GM19328 (cell line): ENCODE measurements around the gene SPATS2L.
"Not testable (repeated sequence)": the region's sequence is repeated elsewhere in the genome, so short reads cannot be mapped to it uniquely, and the experiment has no call there.

Experiments used
- ATAC-seq: cut with Tn5 transposase; IDR thresholded peaks from one replicate; pipeline ENCODE4 v1.9.1; 2021; ENCODE audit warnings: mild to moderate bottlenecking, moderate library complexity; ENCODE audit not compliant: unreplicated experiment

The SPATS2L gene

DNA sequence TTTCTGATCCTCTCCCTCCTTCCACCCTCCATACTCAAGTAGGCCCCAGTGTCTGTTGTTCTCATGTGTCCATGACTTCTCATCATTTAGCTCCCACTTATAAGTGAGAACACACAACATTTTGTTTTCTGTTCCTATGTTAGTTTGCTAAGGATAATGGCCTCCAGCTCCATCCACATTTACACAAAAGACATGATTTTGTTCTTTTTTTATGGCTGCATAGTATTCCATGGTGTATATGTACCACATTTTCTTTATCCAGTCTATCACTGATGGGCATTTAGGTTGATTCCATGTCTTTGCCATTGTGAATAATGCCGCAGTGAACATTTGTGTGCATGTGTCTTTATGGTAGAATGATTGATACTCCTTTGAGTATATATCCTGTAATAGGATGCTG is 37.7 kb downstream of the SPATS2L start:
- not testable (repeated sequence) for ATAC-seq

DNA sequence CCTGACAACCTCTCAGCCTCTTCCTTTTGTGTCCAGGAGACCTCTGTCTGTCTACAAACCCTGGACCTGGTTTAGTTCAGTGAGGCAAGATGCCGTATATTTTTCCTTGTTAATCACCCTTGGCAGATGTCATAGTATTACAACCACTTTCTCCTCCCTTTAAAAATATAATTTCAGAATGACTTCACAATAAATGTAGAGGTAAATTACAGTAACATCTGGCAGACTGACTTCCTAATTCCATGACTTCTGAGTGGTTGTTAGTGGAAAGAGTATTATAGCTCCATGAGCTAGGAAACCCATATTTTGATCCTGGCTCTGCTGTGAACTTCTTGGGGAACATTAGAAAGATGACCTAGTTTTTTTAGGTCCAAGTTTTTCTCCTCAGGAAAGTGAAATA is 39.5 kb downstream of the SPATS2L start:
- ATAC-seq = no peak

DNA sequence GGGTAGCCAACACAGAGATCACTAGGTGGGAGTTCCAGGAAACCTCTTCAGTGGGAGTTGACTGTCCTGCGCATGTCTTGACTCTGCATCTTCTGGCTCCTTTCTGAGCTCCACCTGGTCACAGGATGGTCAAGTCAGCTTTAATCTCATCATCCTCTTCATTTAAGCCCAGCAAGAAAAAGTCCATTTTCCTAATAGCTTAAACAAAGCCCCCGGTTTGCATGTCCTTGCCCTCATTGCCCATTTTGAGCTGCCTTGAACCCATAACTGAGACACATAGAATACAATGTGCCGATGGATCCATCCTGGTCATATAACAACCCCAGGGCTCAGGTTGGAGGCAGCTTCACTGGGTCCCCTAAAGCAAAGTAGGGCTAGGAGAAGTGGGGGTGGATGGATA is 40.8 kb downstream of the SPATS2L start:
- no peak for ATAC-seq

DNA sequence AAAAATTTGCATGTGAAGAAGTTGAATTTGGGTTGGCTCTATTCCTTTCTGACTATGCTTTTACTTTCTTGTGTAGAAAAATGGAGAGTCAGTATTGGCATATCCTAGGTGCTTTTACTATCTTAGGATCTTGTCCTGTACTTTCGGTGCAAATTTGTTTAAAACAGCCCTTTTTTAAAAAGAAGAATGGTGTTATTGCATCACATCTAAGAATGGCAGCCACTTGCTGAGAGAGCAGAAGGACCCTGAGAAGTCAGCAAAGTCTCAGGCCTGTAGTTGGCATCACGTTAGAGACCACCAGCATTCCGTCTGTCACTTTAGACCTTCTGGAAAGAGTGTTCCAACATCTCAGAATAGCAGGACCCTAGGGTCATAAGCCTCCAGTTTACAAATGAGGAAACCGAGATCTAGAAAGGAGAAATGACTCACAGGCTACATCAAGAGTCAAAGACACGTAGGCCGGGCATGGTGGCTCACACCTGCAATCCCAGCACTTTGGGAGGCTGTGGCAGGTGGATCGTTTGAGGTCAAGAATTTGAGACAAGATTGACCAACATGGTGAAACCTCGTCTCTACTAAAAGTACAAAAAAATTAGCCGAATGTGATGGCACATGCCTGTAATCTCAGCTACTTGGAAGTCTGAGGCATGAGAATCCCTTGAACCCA is 42.5 kb downstream of the SPATS2L start:
- ATAC-seq = no peak

DNA sequence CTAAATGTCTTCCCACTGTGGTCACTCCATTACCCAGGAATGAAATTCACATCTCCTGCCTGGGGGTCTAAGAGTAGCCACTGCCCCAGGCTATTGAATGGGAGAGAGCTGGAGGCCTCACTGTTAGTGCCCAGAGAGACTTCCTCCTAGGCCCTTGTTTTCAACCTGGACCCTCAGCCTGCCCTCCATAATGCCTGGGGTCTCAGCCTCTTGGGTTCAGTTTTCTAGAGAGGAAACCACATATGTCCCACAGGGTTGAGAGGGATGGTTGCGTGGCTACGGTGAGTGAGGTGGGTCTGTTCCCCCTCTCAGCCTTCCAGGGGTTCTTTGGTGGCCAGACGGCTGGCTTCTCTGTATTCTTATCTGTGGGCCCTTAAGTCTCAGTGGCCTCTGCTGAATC is 43.4 kb downstream of the SPATS2L start:
- ATAC-seq = no peak

DNA sequence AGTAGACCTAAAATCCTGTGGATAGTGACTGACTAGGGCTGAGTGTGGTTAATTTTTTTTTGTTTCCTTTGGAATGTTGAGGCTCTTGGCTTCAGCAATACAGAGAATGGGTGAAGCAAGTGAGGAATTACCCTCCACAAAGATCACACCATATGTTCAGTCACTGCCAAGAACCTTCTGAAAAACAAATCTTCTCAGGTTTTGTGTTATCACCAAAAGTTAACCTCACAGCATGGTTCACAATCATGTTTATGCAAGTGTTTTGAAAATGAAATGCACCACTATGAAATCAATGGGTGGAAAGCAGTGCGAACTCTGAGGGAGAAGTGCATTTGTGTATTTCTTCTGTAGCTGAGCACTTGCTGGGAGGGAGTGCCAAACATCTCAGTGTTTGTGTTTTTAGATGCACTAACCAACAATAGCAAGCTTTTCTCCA is 44.4 kb downstream of the SPATS2L start:
- ATAC-seq = no peak

DNA sequence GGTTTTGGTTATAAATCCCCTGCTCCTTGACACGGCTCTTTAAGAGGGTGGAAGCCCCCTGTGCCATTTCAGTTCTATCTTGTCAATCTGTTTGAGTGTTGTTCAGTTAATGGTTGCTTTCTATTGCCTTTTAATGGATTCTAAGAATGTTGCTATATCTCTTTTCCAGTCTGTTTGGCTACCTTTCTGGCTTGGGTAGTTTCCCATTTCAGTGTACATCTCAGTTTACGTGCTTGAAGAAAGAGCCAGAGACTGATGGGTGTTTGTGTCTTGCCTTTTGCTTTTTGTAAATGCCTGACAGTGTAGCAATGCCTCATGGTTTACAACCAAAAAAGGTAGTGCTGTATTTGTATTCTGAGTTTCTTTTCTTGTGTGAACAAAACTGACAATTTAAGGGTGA is 45.3 kb downstream of the SPATS2L start:
- no peak for ATAC-seq

DNA sequence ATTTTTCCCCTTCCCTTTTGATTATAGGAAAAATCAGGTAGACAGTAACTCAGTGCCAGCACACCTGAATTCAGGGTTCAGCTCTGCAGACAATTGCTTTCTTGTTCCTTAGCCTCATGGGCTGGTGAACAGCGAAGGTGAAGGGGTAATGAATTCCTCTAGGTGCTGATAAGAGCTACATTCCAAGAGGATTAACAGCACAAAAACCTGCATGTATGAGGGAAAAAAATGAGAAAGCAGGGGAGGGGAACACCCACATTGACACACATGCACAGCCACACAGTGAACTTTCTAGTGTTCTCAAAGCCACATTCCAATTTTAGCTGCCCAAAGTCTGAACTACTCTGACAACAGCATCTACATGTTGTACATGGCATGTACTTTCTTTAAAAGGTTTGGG is 46.1 kb downstream of the SPATS2L start:
- no peak for ATAC-seq

DNA sequence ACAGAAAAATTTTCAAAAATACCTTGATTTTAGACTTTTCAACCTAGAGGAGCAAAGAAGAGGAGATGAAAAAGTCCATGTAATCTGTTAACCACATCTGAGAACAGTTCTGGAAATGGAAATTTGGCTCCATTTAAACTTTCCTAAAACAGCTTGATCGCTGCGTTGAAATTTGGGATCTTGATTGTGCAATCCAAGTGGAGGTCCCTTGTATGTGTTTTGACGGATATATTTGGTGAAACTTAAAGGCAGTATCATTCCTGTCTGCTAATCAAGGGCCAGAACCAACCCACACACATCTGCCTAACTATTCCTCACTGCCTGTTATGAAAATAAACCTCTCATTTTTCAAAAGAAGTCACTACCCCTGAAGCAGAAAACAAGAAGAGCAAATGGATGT is 46.6 kb downstream of the SPATS2L start:
- ATAC-seq = no peak

DNA sequence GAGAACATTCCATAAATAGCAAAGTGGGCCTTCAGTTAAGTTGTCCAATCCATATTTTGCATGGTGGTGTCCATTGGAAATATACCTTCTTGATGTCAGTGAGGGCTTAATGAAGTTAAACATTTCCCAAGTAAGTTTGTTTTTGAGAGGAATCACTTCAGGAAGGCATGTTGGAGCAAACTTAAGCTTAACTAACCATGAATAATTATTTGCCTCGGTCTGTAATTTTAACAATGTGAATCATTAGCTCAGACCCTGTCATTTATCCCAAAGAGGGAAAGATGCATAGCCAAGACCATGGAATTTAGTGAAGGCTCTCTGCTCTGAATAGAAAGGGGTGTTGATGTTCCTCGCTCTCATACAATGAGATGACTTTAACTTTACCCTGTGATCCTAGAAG is 47.4 kb downstream of the SPATS2L start:
- no peak for ATAC-seq

DNA sequence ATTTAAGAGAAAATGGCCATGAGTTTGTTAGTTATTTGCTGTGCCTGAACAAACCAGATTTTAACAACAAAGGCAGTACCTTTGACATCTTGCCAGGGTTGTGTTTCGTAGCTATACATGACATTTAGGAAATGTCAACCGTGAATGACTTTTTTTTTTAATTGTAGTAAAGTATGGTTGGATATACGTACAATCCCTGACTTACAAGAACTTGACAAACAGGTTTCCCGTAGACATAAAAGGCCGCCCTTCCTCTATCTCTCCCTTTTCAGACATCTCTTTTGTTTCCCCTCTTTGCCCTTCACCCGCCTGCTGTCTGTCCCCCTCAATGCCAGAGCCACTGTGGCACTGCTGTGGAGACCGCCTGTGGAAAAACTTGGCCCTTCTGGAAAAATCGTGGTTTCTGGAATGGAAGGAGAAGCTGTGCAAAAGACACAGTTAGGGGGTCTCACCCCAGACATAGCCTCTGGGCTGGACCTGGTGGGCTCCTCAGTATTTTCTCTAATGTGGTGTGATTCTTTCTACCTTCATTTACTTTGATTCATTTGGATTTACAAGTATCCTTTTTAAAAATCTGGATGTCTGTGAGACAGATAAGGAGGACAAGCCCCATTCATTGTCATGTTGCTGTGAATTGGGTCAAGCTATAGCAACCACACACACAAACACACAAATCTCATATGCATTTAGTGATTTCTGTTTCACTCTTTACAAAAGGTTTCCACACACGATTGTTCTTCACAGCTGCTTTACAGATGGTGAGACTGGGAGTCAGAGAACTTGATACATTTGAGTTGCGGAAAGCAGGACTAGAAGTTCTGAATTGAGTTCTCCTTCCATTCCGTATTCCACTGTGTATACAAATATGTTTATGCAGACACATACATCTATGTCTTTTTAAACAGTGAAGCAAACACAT is 48.6 kb downstream of the SPATS2L start:
- ATAC-seq = no peak

DNA sequence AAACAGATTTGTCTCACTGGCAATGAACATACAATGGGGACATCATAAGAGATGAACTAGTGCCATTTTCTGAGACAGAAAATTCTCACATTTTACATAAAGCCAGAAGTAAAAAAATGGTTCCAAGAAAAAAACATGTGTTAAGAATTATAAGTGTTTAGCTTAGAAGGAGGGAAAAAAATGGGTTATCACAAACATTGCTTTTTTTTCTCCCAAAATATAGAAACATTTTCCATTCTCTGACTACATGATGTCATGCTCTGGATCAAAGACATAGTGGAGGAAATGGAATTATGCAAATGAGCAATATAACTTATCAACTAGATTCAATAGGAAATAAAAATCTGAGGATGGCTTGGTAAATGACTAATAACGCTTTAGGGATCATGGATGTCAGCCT is 49.8 kb downstream of the SPATS2L start:
- ATAC-seq = no peak

DNA sequence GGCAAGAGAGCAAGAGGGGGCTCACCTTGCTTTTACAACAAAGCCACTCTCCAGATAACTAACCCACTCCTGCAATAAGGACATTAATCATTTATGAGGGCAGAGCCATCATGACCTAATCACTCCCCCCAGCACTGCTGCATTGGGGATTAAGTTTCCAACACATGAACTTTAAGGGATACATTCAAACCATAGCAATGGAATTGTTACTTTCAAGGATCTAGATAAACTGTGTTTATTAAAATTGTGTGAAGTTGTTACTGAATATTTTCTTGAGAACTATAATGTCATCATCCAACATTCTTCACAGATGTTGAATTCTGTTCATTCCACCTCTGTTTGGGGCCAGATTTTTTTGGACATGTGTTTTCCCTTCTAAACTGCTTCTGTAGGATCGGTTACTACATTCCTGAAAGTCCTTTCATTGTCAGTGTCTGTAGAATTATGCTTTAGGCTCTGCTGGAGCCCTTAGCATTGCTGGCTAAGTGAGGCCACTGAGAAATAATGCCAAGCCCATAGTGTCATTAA is 50.4 kb downstream of the SPATS2L start:
- ATAC-seq = no peak

DNA sequence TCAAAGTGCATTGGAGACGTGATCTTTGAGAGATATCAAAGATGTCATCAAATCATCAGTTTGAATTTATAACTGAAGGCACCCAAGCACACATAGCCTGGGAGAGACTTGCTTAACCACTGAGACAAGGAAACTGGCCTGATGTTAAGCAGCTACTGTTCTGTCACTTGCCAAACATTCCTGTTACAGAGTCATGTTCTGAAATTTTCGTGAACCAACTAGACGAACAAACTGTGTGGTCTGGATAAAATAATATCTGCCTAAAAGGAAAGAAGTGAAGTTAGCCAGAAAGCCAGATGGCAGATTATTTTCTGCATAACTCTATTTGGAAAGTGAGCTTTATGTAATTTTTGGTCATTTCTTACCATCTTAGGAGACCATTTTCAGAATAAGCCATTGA is 51.4 kb downstream of the SPATS2L start:
- ATAC-seq = no peak

DNA sequence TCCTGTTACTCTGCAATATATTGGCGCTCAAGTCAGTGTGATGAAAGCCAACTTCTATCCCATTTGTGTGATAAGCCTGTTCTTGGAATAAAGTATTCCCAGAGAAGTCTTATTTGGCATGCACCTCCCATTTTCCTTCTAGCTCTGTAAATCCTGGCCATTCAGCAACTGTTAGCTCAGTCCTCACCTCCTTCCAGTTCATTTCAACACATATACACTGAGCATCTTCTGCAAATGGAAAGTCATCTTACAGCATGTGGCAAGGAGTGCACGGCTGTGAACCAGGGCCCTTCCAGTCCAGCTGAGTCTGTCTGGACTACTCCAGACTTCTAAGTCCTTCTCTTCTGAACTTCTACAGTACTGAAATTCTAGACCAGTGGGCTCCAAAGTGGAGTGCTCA is 53.1 kb downstream of the SPATS2L start:
- ATAC-seq = no peak

DNA sequence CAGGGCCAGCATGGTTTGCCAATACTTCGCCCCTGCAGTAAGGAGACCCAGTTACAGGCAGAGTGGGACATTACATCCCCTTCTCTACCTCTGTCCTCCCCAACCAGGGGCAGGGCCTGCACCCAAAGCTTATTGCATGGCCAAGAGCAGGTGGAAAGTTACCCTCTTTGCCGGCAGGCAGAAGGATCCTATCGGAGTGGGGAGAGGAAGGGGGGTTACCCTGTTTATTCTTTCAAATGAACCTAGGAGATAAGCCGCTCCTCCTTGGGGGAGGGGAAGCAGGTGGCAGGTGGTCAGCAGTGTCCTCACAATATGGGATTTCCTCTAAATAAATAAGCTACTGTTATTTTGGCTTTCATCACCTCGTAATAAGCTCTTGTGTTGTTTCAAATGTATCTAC is 53.9 kb downstream of the SPATS2L start:
- ATAC-seq = no peak

DNA sequence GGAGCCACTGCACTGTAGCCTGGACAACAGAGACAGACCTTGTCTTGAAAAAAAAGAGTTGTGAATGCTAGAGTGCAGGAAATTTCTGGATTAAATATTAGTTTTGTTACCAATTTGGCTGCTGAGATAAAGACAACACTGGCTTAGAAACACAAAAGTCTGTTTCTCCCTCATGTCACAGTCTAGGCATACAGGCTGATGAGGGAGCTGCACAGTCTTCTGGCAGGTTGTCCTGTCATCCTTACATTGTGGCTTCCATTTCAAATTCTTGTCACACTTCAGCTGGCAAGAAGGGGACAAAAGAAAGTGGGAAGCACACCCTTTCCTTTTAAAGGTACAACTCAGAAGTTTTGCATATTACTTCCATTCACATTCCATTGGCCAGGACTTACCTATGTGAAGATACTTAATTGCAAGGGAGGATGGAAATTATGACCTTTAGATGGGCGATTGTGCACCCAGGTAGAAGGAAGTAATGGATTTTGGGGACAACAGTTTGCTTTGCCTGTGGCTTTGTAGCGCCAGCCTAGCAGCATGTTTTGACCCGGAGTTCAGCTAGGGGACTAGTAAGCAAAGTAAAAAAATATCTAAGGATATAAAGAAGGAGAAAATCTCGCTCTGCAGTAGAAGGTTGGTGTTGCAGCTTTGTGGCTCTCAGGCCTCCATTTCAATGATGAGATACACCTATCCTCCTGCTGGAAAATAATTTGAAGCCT is 55.9 kb downstream of the SPATS2L start:
- ATAC-seq = no peak

DNA sequence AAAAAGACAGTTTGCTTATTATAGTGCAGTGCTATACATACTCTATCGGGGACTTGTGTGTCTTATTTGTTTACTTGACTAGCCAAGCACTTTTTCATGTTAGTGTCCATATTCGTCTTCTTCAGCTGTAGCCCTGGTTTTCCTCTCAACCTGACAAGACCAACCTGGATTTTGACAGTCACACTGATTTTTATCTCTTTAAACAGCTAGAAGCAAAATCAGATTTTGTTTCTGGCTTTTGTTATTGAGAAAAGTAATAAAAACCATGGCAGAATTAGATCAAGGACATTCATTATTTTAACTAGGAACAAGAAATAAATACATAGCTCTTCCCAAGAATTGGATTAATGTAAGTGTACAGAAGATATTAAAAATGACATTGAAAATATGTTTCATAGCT is 56.8 kb downstream of the SPATS2L start:
- no peak for ATAC-seq

DNA sequence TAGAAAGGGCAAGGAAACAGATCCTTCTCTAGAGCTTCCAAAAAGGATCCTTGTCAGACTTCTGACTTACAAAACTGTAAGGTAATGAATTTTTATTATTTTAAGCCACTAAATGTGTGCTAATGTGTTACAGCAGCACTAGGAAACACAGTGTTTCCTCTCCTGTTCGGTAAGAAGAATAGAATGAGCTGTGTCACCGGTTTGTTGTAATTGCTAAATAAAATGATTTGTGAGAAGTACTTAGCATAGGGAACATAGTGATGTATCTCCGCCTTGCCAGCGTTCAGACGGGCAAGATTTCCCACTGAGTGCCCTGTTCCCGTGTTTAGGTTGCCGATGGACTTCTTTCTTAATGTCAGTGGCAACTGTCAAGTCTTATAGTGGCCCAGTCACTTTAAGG is 57.6 kb downstream of the SPATS2L start:
- ATAC-seq = no peak

DNA sequence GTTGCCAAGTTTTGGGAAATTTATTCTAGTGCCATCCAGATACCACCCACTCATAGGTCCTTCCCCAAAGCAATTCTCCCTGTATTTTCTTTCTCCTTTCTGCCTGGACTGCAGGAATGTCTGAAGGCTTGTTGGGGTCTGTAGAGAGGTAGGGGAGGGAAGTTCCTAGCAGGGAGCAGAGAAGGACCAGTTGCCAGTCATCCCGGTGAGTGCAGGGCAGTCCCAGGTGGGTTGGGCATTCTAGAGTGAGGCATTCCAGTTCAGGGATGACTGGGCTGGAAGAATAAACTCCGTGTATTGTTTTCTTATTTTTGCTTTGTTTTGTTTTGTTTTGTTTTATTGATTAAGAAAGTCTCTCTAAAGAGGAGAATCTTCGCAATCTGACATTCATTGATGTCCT is 58.1 kb downstream of the SPATS2L start:
- no peak for ATAC-seq

DNA sequence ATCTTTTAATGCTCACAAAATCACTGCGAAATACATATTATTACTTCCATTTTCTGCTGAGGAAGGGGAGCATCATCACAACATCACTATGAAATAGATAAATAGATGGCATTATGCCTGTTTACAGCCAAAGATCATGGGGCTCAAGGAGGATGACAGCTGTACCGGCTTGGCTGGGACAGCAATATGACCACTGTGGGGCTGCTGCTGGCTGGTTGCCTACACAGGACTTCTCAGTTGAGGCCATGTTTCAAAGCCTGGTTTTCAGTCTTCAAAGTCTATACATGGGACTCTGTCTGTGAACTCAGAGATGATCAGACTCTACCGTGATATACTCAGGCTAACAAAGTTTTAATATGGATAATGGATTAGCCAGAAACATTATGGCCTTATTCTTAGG is 58.7 kb downstream of the SPATS2L start:
- no peak for ATAC-seq

DNA sequence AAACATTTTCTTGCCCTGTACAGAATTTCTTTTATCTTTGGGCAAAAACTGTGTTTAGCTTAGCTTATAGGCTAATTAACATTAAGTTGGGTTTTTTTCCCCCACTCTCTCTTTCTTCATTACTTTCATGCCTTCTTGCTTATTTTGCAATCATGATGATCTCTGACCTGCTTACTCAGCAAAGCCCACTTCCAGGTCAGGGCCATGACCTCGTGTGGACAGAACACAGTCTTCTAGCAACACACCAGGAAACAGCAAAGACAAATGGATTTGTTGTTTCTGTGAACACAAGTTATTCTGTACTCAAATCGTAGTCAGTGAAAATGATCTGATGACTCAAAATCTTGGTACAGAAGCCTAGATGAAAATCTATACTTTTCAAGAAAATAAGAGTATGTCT is 60.7 kb downstream of the SPATS2L start:
- ATAC-seq = no peak
